NCI-H1417 (cell line): ENCODE measurements around the gene MTTP.

ENCODE experiments used
- DNase-seq, 3 experiments: peaks; one replicate each; lab custom pipeline; 2025; lab: John Stamatoyannopoulos, UW

Gene MTTP

DNA sequence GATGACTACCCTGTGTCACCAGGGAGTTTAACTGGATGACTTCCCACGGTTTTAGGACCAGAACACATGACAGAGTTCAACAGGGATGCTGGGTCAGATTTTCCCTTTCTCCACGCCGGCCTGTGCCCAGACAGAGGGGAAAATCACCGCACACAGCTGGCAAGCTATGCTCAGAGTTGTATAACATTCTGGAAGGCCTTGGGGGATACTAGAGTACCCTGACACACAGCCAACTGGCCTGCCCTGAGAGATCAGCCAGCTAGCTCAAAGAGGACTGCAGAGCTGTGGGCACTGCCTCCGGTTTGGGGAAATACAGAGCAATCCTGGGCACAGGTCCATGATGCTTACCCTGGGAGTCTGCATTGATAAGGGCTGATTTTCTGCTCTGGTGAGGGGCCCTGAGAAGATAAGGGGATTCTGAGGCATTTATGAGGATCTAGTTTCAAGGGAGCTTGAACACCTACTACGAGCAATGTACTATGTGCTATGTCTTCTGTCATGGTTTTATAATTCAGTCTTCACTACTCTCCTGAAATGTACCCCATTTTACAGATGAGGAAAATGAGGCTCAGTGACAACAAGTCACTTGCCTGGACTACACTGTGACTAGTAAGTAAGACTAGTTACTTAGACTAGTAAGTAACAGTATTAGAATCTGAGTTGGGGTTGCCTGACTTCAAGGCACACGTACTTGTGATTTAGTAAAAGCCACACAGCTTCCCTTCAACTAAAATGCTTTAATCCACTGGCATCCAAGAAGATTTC is 68.3 kb downstream of the MTTP start:
- DNase-seq, result no peak

DNA sequence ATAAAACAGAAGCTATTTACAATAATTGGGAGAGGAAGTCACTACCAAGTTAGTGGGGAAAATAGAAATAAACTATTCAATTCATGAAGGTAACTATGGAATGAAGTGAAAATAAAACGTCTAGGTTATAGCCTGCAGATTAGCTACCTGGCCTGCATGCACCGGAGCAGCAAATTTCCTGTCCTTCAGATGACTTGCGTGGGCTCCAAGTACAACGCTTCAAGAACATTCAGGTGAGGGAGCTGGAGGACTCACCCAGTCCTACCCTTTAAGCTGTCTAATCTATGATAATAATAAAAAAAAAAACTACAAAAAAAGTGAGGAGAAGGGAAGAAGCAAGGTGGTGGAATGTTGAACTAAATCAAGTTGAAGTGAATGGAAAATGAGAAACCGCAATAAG is 69.8 kb downstream of the MTTP start:
- no peak for DNase-seq

DNA sequence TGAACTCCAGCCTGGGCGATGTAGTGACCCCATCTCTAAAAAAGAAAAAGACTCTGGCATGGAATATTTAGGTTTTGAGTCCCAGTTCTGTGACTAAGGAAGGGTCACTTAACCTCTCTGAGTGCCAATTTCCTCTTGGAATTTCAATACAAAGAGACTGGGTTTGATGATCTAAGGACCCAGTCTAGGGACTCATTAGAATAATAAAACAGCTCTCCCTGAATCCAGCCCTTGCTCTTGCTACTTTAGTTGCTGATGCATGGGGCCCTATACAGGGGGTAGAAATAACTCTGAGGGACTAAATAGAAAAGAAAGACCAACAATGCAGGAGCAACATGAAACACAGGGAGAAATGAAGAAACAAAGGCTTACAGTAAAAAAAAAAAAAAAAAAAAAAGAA is 70.4 kb downstream of the MTTP start:
- no peak for DNase-seq

DNA sequence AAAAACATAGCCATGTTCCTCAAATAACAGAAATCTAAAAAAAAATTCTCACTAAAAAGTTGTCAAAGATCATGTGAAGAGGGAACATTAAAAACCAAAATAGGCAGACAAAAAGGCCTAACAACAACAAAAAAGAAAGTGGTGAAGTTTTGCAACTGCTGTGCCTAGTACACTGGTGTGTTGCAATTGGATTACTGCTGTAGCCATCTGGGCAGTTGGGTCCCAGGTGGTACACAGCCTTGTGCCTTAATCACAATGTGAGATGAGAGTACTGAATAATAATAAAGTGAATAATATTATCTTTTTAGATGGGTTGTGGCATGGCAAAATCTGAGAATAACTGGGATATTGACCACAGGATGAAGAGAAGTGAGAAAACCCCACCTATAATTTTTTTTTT is 71.0 kb downstream of the MTTP start:
- no peak for DNase-seq

DNA sequence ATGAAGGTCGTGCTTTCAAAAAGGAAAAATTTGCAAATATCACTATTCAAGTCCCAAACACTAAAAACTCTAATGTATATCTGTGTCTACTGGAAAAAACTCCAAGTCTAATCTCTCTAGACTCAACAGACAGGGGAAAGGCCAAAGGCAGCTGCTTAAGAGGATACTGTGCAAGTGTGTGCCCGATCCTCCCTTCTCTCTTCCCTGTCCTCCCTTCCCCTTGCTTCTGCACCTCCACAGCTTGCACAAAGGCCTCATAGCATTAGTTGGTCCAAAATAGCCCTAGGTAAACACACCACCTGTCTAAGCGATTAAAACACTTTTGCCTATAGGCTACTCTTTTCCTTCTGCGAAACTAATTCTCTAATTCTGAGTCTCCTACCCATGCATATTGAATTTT is 72.4 kb downstream of the MTTP start:
- DNase-seq, result peak in 1 of 3 experiments; percentile 17

DNA sequence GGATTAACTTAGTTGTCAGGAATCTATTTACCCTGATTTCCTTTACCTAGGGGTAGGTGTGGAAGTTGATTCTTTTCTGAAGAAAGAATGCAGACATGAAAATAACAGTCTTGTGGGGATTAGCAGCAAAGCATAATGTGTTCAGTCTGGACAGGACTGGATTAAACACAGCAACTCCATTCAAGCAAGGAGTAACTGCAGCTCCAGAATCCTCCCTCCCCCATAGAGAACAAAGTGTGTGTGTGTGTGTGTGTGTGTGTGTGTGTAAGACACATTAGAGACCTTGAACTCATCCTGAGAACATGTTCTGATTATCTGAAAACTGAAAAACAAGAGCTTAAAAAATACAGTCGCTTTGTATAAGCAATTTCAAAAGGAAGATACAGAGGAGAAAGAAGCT is 73.7 kb downstream of the MTTP start:
- DNase-seq, result no peak

DNA sequence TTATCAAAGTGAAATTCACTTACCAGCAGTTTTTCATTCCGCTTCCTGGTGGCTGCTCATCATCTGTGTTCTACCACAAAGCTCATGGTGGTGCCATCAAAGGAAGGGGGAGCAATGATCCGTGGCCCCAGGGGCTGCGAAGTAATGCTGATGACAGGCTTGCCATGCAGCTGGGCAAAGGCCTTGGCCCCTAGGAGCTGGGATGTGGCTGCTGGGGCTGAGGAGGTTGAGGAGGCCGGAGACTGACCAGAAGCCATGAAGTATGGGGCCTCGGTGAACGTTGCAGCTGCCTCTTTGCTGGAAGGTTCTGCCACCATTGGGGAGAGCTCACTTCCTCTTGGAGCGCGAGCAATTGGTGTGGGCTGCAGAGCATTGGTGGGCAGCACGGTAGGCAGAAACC is 74.6 kb downstream of the MTTP start:
- DNase-seq, result no peak

DNA sequence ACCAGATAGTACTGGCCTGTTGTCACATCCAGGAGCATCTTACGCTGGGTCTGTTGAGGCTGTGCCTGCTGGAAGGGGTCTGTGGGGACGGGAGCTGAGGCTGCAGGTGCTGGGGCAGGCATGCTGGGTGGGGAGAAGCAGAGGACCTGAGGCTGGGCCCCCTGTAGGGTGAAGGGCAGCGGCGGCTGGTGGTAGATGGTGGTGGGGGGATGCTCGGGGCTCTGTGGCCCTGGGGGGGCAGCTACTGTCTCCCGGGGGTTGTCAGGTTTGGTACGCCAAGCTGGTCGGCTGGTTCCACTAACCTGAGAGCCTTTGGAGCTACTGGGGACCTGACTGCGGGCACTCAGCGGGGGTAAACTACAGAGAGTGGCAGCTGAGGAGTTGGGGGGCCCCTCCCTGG is 75.2 kb downstream of the MTTP start:
- no peak for DNase-seq

DNA sequence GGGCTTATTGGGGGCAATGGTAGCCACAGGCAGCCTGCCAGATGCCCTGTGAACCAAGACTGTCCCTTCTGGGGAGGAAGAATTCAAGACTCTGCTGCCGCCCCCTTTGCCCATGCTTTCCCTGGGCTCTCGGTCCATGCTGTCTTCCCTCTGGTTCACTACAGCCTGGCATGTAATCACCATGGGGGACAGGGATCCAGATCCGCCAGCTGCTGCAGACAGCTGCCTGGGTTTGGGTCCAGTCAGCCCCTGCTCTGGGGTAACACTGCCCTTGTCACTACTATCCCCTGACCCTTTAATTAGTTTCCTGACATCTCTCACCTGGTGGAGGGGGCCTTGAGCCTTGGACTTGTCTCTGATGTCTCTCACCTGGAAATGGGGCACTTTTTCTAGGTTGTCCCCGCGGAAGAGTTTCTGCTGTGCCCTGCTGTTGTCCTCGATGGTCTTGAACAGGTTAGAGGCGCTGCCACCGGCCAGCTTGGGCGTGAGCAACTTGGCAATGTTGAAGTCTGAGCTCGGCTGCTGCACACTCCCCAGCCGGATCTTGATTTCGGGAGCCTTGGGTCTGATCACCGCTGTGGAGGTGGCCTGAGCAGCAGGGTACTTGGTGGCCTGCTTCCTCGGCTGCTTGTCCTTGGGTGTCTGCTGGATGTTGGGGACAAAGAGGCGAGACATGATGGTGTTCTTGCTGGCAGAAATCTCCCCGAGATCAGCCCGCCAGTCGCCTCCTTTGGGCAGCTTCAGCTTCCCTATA is 76.6 kb downstream of the MTTP start:
- DNase-seq, result no peak

DNA sequence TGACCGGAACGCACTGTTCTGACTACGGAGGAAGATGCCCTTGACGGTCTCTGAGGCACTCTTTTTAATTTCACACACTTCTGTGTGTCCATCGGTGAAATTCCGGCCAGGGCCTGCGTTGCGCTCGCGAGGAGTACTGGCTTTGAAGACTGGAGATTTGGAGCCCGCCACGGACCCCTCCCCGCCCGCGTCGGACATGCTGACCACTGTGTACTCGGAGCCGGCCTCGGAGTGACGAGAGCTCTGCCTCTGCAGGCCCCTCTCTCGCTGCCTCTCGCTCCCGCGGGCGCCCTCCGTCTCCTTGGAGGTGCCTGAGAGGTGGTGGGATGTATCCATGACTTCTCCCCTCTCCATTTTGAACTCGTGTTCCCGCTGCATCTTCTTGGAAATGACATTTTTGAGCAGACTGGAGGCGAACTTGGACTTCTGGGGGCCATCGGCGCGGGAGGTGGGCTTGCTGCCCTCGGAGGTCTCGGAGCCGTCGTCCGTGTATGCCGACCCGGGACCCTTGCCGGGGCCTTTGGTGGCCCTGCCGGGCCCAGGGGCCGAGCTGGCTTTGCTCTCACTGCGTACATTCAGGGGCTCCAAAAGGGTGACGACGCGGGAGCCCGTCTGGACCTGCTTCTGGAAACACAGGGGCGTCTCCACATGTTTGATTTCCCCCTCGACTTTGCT is 77.3 kb downstream of the MTTP start:
- no peak for DNase-seq

DNA sequence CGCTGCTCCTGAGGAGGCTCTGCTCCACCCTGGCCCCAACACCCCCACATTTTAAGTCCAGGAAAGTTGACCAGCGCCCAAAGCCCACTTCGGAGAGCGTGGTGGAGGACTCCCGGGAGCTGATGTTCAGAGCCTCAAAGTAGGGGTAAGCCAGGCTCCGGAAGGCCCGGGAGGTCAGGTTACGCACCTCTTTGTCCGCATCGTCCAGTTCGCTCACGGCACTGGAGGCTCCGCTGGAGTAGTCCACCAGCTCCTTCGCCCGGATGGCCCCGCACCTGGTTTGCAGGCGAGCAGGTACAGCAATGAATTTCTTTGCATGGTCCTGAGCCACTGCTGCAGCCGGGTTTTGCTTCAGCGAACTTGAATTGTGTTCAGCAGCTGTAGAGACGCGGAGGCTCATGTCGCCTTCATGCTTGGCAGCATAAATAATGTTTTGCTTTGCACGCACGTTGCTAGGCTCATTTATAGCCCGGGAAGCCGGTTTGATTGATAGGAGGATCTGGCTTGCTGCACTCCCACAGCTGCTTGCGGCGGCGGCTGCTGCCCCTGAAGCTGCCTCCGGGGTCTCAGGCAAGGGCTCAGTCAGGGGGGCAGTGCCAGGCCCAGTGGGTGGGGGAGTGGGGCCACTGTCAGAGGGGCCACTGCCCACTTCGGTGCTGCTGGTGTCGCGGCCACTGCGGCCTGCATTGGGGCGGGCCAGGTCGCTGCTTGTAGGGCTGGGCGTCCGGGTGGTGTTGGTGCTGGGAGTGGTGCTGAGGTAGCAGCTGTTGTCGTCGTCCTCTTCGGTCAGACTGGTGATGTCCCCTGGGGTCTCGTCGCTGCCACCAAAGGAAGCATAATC is 78.2 kb downstream of the MTTP start:
- DNase-seq, result no peak

DNA sequence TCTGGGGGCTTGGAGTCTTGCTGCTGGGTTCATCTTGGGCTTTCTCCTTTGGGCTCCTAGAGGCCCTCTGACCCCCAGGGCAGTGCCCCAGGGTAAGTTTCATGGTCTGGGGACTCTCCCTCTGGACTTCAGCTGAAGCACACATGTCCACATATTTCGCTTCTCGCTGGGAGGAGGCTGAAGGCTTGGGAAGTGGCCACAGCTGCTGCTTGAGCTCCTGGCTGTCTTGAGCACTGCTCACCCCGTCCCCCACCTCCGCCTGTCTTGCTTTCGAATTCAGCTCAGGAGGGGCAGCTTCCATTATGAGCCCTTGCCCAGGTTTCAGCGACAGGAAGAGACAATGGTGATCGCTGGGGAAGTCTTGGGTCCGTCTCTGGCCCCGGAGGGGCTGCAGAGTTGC is 79.3 kb downstream of the MTTP start:
- no peak for DNase-seq

DNA sequence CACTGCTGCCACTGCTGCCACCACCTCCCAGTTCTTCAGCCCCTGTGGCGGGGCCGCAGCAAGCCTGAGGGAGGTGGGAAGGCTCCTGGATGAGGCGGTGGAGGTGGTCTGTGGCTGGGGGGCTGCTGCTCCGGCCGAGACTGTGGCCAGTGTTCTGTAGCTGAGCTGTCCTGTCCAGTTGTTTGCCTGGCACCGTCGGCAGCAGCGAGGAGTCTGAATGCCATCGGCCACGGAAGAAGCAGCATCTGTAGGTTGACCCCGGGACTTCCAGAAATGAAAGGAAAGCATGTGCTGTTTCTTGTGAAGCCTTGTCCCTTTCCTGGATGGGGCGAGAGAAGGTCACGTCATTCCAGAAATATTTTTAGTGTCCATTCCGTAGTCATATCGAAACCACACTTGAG is 79.7 kb downstream of the MTTP start:
- DNase-seq, result no peak

DNA sequence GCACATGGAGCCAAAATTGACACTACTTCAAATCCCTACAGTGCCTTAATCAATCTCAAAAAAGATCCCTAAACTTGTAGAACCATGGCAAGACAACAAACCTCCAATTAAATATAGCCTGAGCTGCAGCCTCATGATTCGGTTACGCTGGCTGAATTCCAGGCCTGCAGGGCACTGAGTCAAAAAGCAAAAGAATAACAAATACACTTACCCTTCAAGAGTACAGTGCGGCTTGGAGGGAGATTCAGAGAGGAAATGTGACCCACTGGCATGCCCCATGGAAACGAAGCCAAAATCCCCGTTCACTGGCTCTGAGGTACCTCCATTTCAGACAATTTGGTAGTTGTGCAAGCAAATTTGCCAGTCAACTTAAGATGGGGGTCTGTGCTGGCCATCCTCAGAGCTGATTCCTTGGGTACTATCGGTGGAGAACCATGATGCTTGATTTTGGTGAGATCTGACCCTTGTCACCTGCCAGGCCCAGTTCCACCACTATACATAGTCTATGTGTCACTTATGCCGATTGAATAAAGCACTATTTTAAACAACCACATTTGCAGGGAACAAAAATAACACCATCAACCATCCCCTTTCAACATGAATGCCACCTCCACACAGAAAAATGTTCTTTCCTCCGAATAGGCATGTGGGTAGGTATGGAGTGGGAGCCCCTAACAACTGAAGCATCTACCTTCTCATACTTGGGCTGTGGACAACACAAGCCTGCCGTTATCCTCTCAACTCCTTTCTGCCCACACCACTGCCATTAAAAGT is 80.9 kb downstream of the MTTP start:
- peak in 1 of 3 experiments; percentile 41 for DNase-seq

DNA sequence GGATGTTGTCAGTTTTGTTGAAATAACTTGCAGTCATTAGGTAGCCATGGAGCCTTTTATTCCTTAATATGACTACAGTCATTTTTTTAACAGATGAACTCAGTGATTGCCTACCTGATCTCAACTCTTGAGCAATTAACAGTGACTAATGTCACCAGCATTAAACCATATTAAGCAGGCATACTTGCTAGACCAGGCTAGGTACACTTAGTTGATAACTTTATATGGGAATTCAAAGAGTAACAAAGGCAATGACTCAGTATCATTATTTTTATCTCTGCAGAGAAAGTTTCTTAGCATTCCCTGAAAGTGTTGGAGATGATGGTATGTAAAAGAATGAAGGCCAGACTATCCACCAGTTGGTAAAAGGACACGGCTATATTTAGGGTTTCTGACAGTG is 83.2 kb downstream of the MTTP start, which contains the start of gene C4orf54:
Gene C4orf54 (minus strand): TSS at position 31 of the 400 bp plus-strand sequence. CDS start 3,180 bp downstream, outside the sequence.
- no peak for DNase-seq

DNA sequence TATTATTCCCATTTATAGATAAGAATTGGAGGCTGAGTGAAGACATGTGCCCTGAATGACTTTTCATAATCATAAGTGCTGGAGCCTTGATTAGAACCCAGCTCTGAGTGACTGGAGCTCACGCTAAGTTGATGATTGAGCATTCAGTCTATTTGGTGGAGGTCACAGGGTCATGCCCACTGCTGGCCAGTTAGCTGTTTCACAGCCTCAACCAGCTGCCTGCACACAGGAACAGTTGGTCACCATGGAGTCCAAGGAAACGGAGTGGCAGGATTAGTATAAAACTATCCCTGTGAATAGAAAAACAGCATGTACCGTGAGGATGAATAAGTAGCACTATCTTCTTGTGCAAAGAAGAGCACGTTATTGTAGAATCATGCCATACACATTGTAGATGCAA is 84.0 kb downstream of the MTTP start:
- DNase-seq, result no peak

DNA sequence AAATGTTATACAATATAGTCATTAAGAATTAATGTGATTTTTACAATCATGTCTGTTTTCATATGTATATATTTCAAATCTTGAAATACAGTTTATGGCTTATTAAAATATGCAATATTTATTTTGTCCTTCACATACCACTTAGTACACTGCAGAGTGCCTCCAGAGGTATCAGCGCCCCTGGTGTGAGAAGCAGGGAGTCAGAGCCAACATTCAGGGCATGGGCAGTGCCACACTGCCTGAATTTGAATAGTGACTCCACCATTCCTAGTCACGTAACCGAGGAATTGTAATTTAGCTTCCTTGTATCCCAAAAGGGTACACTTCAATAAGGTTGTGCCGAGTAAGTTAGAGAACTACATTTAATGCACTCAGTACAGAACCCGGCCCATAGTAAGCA is 87.3 kb downstream of the MTTP start:
- no peak for DNase-seq

DNA sequence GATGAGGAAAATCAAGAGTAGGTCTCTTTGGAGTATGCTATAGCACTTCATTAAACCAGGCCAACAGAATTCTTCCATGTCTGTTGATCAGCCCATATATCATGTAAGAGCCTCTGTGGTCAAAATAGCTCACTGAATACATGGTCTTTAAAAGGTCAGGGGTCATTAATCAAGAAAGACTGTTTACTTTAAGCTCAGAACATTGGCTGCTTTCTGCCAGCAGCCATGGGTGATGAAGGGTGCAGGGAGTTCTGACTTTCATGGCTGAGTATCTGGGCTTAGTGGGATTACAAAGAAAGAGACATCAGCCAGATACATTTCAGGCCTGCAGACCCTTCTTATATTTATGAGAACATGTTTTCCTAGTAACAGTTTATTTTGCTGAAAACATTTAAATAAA is 90.1 kb downstream of the MTTP start:
- peak in 1 of 3 experiments; percentile 15 for DNase-seq

DNA sequence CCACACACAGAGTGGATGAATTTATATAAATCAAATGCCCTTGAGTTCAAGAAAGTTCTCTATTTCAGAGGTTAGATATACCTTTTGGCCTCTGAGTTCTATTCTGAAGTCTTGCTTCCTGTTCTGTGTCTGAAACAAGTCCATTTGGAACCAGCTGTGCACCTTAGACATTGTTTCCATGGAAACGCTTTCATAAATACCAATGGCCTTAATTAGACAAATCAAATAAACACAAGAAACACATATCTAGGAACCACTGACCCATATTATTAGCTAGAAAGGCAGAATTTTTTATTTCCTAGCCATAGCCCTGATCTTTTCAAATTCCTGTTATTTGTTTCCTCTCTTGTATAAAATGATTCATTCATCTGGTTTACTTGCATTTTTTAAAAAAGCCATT is 91.4 kb downstream of the MTTP start:
- peak in 1 of 3 experiments; percentile 41 for DNase-seq

DNA sequence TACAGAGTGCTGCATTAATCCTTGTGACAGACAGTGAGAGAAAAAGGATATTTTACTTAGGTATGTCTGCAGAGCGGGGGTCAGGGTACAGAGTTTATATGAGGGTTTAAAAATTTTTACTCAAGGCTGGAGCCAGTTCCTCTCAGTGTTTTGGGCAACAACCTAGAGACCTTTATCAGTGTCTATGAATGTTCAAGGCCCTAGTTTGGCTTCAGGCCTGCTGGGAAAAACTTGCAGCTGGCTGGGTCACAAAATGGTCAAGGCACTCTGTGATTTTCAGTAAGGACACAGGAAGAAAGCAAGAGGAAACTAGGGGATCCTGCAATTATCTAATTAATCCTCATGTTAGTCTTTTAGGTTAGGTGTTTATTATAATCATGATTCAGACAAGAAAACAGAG is 93.8 kb downstream of the MTTP start:
- DNase-seq, result no peak

DNA sequence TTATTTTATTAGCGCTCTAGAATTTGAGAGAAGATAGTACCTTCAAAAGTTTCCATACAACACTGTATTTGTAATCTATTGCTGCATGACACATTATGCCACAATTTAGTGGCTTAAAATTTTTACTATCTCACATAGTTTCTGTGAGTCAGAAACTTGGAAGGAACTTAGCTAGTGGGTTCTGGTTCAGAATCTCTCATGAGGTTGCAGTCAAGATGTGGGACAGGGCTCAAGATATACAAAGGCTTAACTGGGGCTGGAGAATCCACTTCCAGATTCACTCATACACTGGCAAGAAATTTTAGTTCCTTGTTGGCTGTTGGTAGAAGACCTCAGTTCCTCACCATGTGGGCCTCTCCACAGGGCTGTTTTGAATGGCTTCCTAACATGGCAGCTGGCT is 94.5 kb downstream of the MTTP start:
- DNase-seq, result no peak
